PC-3 (cell line): ENCODE results near the gene IGSF21. TPM values are rescaled to one million over a fixed set of nuclear protein-coding genes. Genes with fewer than 3 reads are reported as not detected.
"Not testable (repeated sequence)": the region's sequence is repeated elsewhere in the genome, so short reads cannot be mapped to it uniquely, and the experiment has no call there.

Experiments
- ATAC-seq: fragments of 200-7000 bp; cut with Tn5 transposase; 2 replicates; pipeline ENCODE4 v1.9.1; 2020; ENCODE audit warnings: mild to moderate bottlenecking, moderate library complexity
- BruUV-seq: library from RNA; stranded (reverse); fragments of 400-500 nt; replicated peaks from 2 replicates; lab custom pipeline; 2021; lab: Mats Ljungman, UMichigan
- CTCF ChIA-PET: fragments of 300-600 bp; sonication (Branson Sonifier 250); formaldehyde crosslinking; loops from one replicate; lab custom pipeline; 2022; ENCODE audit warnings: antibody characterized with exemption; lab: Charles Lee
- POLR2A ChIA-PET: fragments of 300-600 bp; sonication (Branson Sonifier 250); formaldehyde crosslinking; loops from one replicate; lab custom pipeline; 2022; ENCODE audit warnings: antibody characterized with exemption; ENCODE audit not compliant: unreplicated experiment; lab: Charles Lee
- DNase-seq: peaks from one replicate; pipeline ENCODE4 v3.0.0-alpha.2; 2015
- H2AFZ ChIP-seq: fragments of 300-600 bp; sonication (generic); 2 replicates; pipeline ENCODE4 v1.6.0; 2016; ENCODE audit warnings: antibody characterized with exemption, low read length
- H3F3A ChIP-seq: fragments of 300-600 bp; sonication (generic); one replicate; pipeline ENCODE4 v1.6.0; 2017; ENCODE audit warnings: antibody characterized with exemption, low read length, control low read depth, mild to moderate bottlenecking; ENCODE audit not compliant: unreplicated experiment
- H3K27ac ChIP-seq: fragments of 300-600 bp; sonication (generic); 2 replicates; pipeline ENCODE4 v1.5.1; 2016; ENCODE audit warnings: mild to moderate bottlenecking, low read length
- H3K27me3 ChIP-seq: fragments of 300-600 bp; sonication (generic); 2 replicates; pipeline ENCODE4 v1.6.1; 2016; ENCODE audit warnings: low read length, mixed read lengths
- H3K36me3 ChIP-seq: fragments of 300-600 bp; sonication (generic); 2 replicates; pipeline ENCODE4 v1.6.1; 2016; ENCODE audit warnings: low read depth, mixed run types, low read length, mixed read lengths
- H3K4me1 ChIP-seq: fragments of 300-600 bp; sonication (generic); 2 replicates; pipeline ENCODE4 v1.5.1; 2016; ENCODE audit warnings: low read length; ENCODE audit not compliant: insufficient read depth
- H3K4me2 ChIP-seq: fragments of 300-600 bp; sonication (generic); 2 replicates; pipeline ENCODE4 v1.6.0; 2016; ENCODE audit warnings: low read length
- H3K4me3 ChIP-seq: fragments of 300-600 bp; sonication (generic); 2 replicates; pipeline ENCODE4 v1.5.1; 2016; ENCODE audit warnings: mild to moderate bottlenecking, low read length, mixed read lengths
- H3K79me2 ChIP-seq: fragments of 300-600 bp; sonication (generic); 2 replicates; pipeline ENCODE4 v1.6.1; 2017; ENCODE audit warnings: low read length, mixed read lengths
- H3K9ac ChIP-seq: fragments of 300-600 bp; sonication (generic); 2 replicates; pipeline ENCODE4 v1.6.0; 2016; ENCODE audit warnings: mild to moderate bottlenecking, low read length
- H3K9me2 ChIP-seq: fragments of 300-600 bp; sonication (generic); replicated peaks from 2 replicates; pipeline ENCODE4 v1.6.1; 2016; ENCODE audit warnings: mixed run types, low read length, mixed read lengths
- H3K9me3 ChIP-seq: fragments of 300-600 bp; sonication (generic); 2 replicates; pipeline ENCODE4 v1.6.1; 2016; ENCODE audit warnings: low read length, mixed read lengths
- H4K20me1 ChIP-seq: fragments of 300-600 bp; sonication (generic); 2 replicates; pipeline ENCODE4 v1.6.1; 2016; ENCODE audit warnings: low read length, mixed read lengths
- EZH2 ChIP-seq: fragments of 300-600 bp; sonication (generic); IDR thresholded peaks from one replicate; pipeline ENCODE4 v1.6.1; 2017; ENCODE audit warnings: antibody characterized with exemption, mild to moderate bottlenecking, low read length; ENCODE audit not compliant: unreplicated experiment
- EZH2phosphoT487 ChIP-seq: fragments of 300-600 bp; sonication (generic); IDR thresholded peaks from 2 replicates; pipeline ENCODE4 v1.6.1; 2018; ENCODE audit warnings: mild to moderate bottlenecking, antibody characterized with exemption, low read length, borderline replicate concordance
- intact Hi-C: fragments of 100-400 bp; cut with micrococcal nuclease; formaldehyde crosslinking; loops from 2 replicates; pipeline ENCODE4 v1.9.0; 2023
- total RNA-seq: library from RNA; depleted of rRNA; stranded (reverse); fragments of >200 nt; gene quantifications from 2 replicates; pipeline ENCODE4 v1.2.3, GENCODE V29; 2014
- TF ChIP-seq, protein P1 (sequence below): fragments of 300-600 bp; sonication (generic); conservative IDR thresholded peaks from 2 replicates; pipeline ENCODE4 v1.5.1; 2017; ENCODE audit warnings: antibody characterized with exemption, low read depth, mild to moderate bottlenecking, low read length

The IGSF21 gene
- total RNA-seq, 1 experiment from 2014 or later = not detected

GRCh38 chr1:18365099-18365705 lies 257.6 kb downstream of the IGSF21 start:
- ChIA-PET CTCF (no interaction called here), POLR2A (no interaction called here)
- Histone ChIP-seq H3K4me2 (no peak overlapping the region), H3F3A (no peaks in the 10 kb centered on the region), H3K27me3 (no peaks in the 10 kb centered on the region; the same call in 1 of the 2 replicates), H3K36me3 (no peaks in the 10 kb centered on the region), H3K79me2 (no peaks in the 10 kb centered on the region), H3K27ac (no peak overlapping the region), H3K9me3 (no peaks in the 10 kb centered on the region), H3K4me1 (no peaks in the 10 kb centered on the region), H2AFZ (no peak overlapping the region), H3K4me3 (no peak overlapping the region), H4K20me1 (no peaks in the 10 kb centered on the region), H3K9me2 (no peaks in the 10 kb centered on the region), H3K9ac (no peak overlapping the region)
- TF ChIP-seq, protein P1, sequence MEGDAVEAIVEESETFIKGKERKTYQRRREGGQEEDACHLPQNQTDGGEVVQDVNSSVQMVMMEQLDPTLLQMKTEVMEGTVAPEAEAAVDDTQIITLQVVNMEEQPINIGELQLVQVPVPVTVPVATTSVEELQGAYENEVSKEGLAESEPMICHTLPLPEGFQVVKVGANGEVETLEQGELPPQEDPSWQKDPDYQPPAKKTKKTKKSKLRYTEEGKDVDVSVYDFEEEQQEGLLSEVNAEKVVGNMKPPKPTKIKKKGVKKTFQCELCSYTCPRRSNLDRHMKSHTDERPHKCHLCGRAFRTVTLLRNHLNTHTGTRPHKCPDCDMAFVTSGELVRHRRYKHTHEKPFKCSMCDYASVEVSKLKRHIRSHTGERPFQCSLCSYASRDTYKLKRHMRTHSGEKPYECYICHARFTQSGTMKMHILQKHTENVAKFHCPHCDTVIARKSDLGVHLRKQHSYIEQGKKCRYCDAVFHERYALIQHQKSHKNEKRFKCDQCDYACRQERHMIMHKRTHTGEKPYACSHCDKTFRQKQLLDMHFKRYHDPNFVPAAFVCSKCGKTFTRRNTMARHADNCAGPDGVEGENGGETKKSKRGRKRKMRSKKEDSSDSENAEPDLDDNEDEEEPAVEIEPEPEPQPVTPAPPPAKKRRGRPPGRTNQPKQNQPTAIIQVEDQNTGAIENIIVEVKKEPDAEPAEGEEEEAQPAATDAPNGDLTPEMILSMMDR = no peak
- TF ChIP-seq EZH2 = no peak
- TF ChIP-seq EZH2phosphoT487 = no peak
- intact Hi-C loops = no loop called here
- ATAC-seq (no peak), DNase-seq (no peak)
- BruUV-seq = no TSS peak

DNA sequence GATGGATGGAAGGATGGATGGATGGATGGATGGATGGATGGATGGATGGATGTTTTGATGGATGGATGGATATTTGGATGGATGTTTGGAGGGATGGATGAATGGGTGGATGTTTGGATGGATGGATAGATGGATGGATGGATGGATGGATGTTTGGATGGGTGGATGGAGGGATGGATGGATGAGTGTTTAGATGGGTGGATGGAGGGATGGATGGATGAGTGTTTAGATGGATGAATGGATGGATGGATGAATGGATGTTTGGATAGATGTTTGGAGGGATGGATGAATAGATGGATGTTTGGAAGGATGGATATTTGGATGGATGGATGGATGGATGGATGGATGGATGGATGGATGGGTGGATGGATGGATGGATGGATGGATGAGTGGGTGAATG lies 264.9 kb downstream of the IGSF21 start:
- CTCF ChIA-PET, intact Hi-C loops, H3K9me3 ChIP-seq, H3K4me1 ChIP-seq, H3K79me2 ChIP-seq, DNase-seq, POLR2A ChIA-PET, H4K20me1 ChIP-seq, H3K9me2 ChIP-seq, H3K27ac ChIP-seq, H3K4me2 ChIP-seq, H3K36me3 ChIP-seq, H3K27me3 ChIP-seq, ATAC-seq, H3K9ac ChIP-seq, BruUV-seq, H3F3A ChIP-seq, H2AFZ ChIP-seq, H3K4me3 ChIP-seq: not testable (repeated sequence)

- Histone ChIP-seq H3K36me3 (no peaks in the 10 kb centered on the region), H2AFZ (no peak overlapping the region), H3F3A (no peaks in the 10 kb centered on the region), H3K79me2 (no peaks in the 10 kb centered on the region), H3K9me2 (no peaks in the 10 kb centered on the region), H3K4me1 (no peaks in the 10 kb centered on the region), H3K4me3 (no peak overlapping the region), H3K4me2 (no peak overlapping the region), H3K9me3 (no peaks in the 10 kb centered on the region), H3K27me3 (no peaks in the 10 kb centered on the region; the same call in 1 of the 2 replicates), H4K20me1 (no peaks in the 10 kb centered on the region), H3K27ac (no peak overlapping the region), H3K9ac (no peak overlapping the region)
- ChIA-PET POLR2A (no interaction called here), CTCF (no interaction called here)
- TF ChIP-seq, protein P1 = no peak
- no peak for TF ChIP-seq EZH2
- TF ChIP-seq EZH2phosphoT487 = no peak
- no peak for DNase-seq
- intact Hi-C loops = no loop called here
- BruUV-seq = no TSS peak
- no peak for ATAC-seq
Measured at GRCh38 chr1:18373151-18373550, 265.6 kb downstream of the IGSF21 start.
